ENCODE results near the gene MBP. TPM values are rescaled to one million over a fixed set of nuclear protein-coding genes. Genes with fewer than 3 reads are reported as not detected.
A peak's percentile ranks its signal among the peaks of the same experiment; 100 is the strongest.

The MBP gene
- total and polyA plus RNA-seq, 10 of the 15 experiments (the other 5 are each of a cell fraction or from before 2014, with no cell fraction given), result 12.2 to 67.8 (median 42.1) TPM

GRCh38 chr18:76983613-76984051, 149.0 kb downstream of the MBP start:
- no peaks in the 10 kb centered on the region for H3K9me3 ChIP-seq (replicated peaks; ENCODE audit: control insufficient read depth, insufficient read depth, low read length)
- in situ Hi-C loops (cut with MboI) (loop anchor here (5.0 to 10.0 kb wide), 2 partner anchors 61 to 179 kb away; no protein-coding TSS in a partner anchor), intact Hi-C loops (cut with micrococcal nuclease; ENCODE audit: unreplicated experiment) (loop anchor here (1.0 to 2.0 kb wide), 3 partner anchors 61 to 181 kb away; no protein-coding TSS in a partner anchor)
- peaks cover 21% of the 10 kb centered on the region for H3K4me1 ChIP-seq (ENCODE audit: control insufficient read depth, insufficient read depth, low read length)
- FAIRE-seq (no peak), ATAC-seq (no peak), DNase-seq (ENCODE audit: low read depth, low spot score) (no peak)
- RAD21 ChIA-PET (ENCODE audit: unreplicated experiment), result interaction anchor here (1.0 to 5.5 kb wide), 11 partner anchors 15 to 228 kb away, joined by 3 to 70 read pairs (median 6); no protein-coding TSS in a partner anchor
- no peak overlapping the region for H3K9ac ChIP-seq (ENCODE audit: control insufficient read depth, insufficient read depth, low read length)
- CTCF ChIA-PET, result interaction anchor here (0.6 to 12.7 kb wide), 32 partner anchors 9 to 227 kb away, joined by 3 to 236 read pairs (median 8); no protein-coding TSS in a partner anchor
- H3K27me3 ChIP-seq (replicated peaks in 1 of 2; ENCODE audit: control insufficient read depth in 2 of 2, insufficient read depth in 2 of 2, low read length in 1 of 2), result no peaks in the 10 kb centered on the region
- SMC1A ChIA-PET (ENCODE audit: uncharacterized antibody, unreplicated experiment), result interaction anchor here (0.8 to 7.6 kb wide), 24 partner anchors 8 to 228 kb away, joined by 3 to 140 read pairs (median 4); no protein-coding TSS in a partner anchor
- no TSS peak for BruUV-seq (replicated peaks)
- no peak overlapping the region for H3K4me2 ChIP-seq (ENCODE audit: control insufficient read depth, insufficient read depth)
- H3K36me3 ChIP-seq (ENCODE audit: control insufficient read depth in 2 of 2, insufficient read depth in 2 of 2, low read length in 1 of 2), result no peaks in the 10 kb centered on the region
- no peak overlapping the region for H3K4me3 ChIP-seq
- no peak overlapping the region for H3K27ac ChIP-seq (ENCODE audit: control insufficient read depth, insufficient read depth)
- H4K20me1 ChIP-seq (ENCODE audit: control insufficient read depth, insufficient read depth), result no peaks in the 10 kb centered on the region
- WGBS (ENCODE audit: insufficient coverage, insufficient replicate concordance, low lambda C conversion rate, missing lambda C conversion rate), result 53% methylated on average over 10 of the region's 10 CpGs
- H3K79me2 ChIP-seq (ENCODE audit: control insufficient read depth, insufficient read depth, low read length), result no peaks in the 10 kb centered on the region
- no peak overlapping the region for H2AFZ ChIP-seq (ENCODE audit: control insufficient read depth, low read depth, low read length)
- TF ChIP-seq RB1 (IDR thresholded peaks at IDR 0.05; ENCODE audit: borderline replicate concordance) (0 out of 2 replicates have a peak, but pooled peaks have one; percentile 3), MXI1 (IDR thresholded peaks at IDR 0.05; ENCODE audit: low read depth, low read length) (no peak), RELA (IDR thresholded peaks at IDR 0.05; ENCODE audit: borderline replicate concordance, partially characterized antibody) (peak; percentile 5)
- POLR2A ChIA-PET, result interaction anchor here (1.4 to 1.7 kb wide), 3 partner anchors 19 to 72 kb away, joined by 3 to 8 read pairs (median 5); no protein-coding TSS in a partner anchor

DNA sequence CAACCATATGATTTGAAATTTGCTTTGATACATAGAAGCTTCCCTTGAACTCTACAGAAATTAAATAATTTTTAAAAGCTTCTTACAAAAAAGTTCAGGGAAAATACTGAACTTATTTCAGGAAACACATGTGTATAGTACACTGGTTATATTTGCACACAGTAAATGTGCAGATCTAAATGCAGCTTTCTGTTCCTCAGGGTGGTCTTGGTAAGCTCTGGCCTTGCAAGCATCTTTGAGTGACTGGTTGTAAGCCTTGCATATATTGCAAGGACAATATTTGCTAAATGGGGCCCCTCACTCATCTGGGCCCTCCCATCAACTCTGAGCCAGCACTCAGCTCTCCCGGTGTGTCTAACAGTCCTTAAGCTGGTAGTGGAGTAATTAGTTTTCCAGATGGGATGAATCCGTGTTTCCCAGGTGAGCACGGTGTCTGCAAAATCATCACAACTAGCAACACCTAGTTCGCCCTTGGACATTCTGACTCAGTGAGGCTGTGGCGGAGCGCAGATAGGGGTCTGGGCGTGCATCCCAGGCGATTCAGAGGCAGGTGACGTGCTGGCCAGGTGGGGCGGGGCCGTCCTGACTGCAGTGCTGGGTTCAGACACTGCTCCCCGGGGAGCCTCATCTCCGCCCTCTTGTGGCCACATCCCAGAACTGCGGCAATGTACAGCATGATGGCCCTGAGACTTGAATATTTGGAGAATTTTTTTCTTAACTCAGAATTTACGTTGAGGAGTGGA, 149.6 kb downstream of the MBP start:
- peak; percentile 83 for ATAC-seq
- no peaks in the 10 kb centered on the region for H4K20me1 ChIP-seq (ENCODE audit: control insufficient read depth, insufficient read depth)
- H3K9me3 ChIP-seq (replicated peaks; ENCODE audit: control insufficient read depth, insufficient read depth, low read length), result no peaks in the 10 kb centered on the region
- 15% methylated on average over 15 of the region's 15 CpGs for WGBS (ENCODE audit: insufficient coverage, insufficient replicate concordance, low lambda C conversion rate, missing lambda C conversion rate)
- intact Hi-C loops (cut with micrococcal nuclease; ENCODE audit: unreplicated experiment) (loop anchor here (1.0 to 2.0 kb wide), 3 partner anchors 61 to 181 kb away; no protein-coding TSS in a partner anchor), in situ Hi-C loops (cut with MboI) (loop anchor here (5.0 to 10.0 kb wide), 2 partner anchors 61 to 178 kb away; no protein-coding TSS in a partner anchor)
- peak overlapping the region; percentile 56 for H3K4me2 ChIP-seq (ENCODE audit: control insufficient read depth, insufficient read depth)
- ChIA-PET RAD21 (ENCODE audit: unreplicated experiment) (interaction anchor here (0.6 to 5.5 kb wide), 26 partner anchors 15 to 300 kb away, joined by 3 to 70 read pairs (median 4); no protein-coding TSS in a partner anchor), POLR2A (interaction anchor here (1.4 to 1.7 kb wide), 3 partner anchors 18 to 72 kb away, joined by 3 to 8 read pairs (median 5); no protein-coding TSS in a partner anchor), SMC1A (ENCODE audit: uncharacterized antibody, unreplicated experiment) (interaction anchor here (0.8 to 7.6 kb wide), 32 partner anchors 8 to 228 kb away, joined by 3 to 140 read pairs (median 4); no protein-coding TSS in a partner anchor), CTCF (interaction anchor here (0.6 to 12.7 kb wide), 44 partner anchors 8 to 228 kb away, joined by 3 to 236 read pairs (median 4); no protein-coding TSS in a partner anchor)
- DNase-seq (ENCODE audit: low read depth, low spot score), result peak; percentile 48
- FAIRE-seq, result peak; percentile 85
- no peaks in the 10 kb centered on the region for H3K79me2 ChIP-seq (ENCODE audit: control insufficient read depth, insufficient read depth, low read length)
- peaks cover 21% of the 10 kb centered on the region for H3K4me1 ChIP-seq (ENCODE audit: control insufficient read depth, insufficient read depth, low read length)
- no peak overlapping the region; the same call in 1 of the 2 replicates for H2AFZ ChIP-seq (ENCODE audit: control insufficient read depth, low read depth, low read length)
- no peaks in the 10 kb centered on the region for H3K36me3 ChIP-seq (ENCODE audit: control insufficient read depth in 2 of 2, insufficient read depth in 2 of 2, low read length in 1 of 2)
- H3K27ac ChIP-seq (ENCODE audit: control insufficient read depth, insufficient read depth), result no peak overlapping the region
- BruUV-seq (replicated peaks), result no TSS peak
- H3K27me3 ChIP-seq (replicated peaks in 1 of 2; ENCODE audit: control insufficient read depth in 2 of 2, insufficient read depth in 2 of 2, low read length in 1 of 2), result no peaks in the 10 kb centered on the region
- no peak overlapping the region for H3K9ac ChIP-seq (ENCODE audit: control insufficient read depth, insufficient read depth, low read length)
- H3K4me3 ChIP-seq, result no peak overlapping the region
- no peak for TF ChIP-seq ZBTB33 (IDR thresholded peaks at IDR 0.05)
- TF ChIP-seq CBX3 (IDR thresholded peaks at IDR 0.05; ENCODE audit: borderline replicate concordance, low read depth), result no peak
- peak; percentile 38; the same call in 1 of the 2 replicates for TF ChIP-seq BACH1 (IDR thresholded peaks at IDR 0.05; ENCODE audit: borderline replicate concordance)
- TF ChIP-seq NR2C1 (IDR thresholded peaks at IDR 0.05), result no peak
- TF ChIP-seq CREM (IDR thresholded peaks at IDR 0.05; ENCODE audit: low read depth), result peak; percentile 37; the same call in 1 of the 2 replicates
- TF ChIP-seq ELK1 (IDR thresholded peaks at IDR 0.05; ENCODE audit: low read depth, low read length), result peak; percentile 43; the same call in 1 of the 2 replicates
- TF ChIP-seq SREBF2 (IDR thresholded peaks at IDR 0.05; ENCODE audit: low read length), result no peak
- peak; percentile 65 for TF ChIP-seq IKZF1 (conservative IDR thresholded peaks at IDR 0.05)
- no peak for TF ChIP-seq WRNIP1 (IDR thresholded peaks at IDR 0.05; ENCODE audit: borderline replicate concordance, low read depth, low read length)

Measured in GM12878 (cell line).